Measurements from ENCODE around the gene UFM1.
"Not testable (repeated sequence)": the region's sequence is repeated elsewhere in the genome, so short reads cannot be mapped to it uniquely, and the experiment has no call there.

Gene UFM1

GRCh38 chr13:38366954-38367645 lies 17.4 kb downstream of the UFM1 start:
- DNase-seq: no peak

GRCh38 chr13:38369058-38369457 lies 19.4 kb downstream of the UFM1 start:
- DNase-seq: no peak

GRCh38 chr13:38370096-38370495 lies 20.4 kb downstream of the UFM1 start:
- DNase-seq: not testable (repeated sequence)

- DNase-seq: no peak
Observed at GRCh38 chr13:38372820-38373383, 23.3 kb downstream of the UFM1 start.

GRCh38 chr13:38376546-38376945 lies 26.9 kb downstream of the UFM1 start:
- no peak for DNase-seq

- DNase-seq: no peak
Observed at GRCh38 chr13:38381890-38382289, 32.2 kb downstream of the UFM1 start.

- DNase-seq: no peak
Observed at GRCh38 chr13:38382946-38383345, 33.3 kb downstream of the UFM1 start.

GRCh38 chr13:38384171-38384570 lies 34.5 kb downstream of the UFM1 start:
- DNase-seq: no peak

- no peak for DNase-seq
Observed at GRCh38 chr13:38385153-38385891, 35.7 kb downstream of the UFM1 start.

- no peak for DNase-seq
Observed at GRCh38 chr13:38386421-38386820, 36.8 kb downstream of the UFM1 start.

- no peak for DNase-seq
Observed at GRCh38 chr13:38391341-38391740, 41.7 kb downstream of the UFM1 start.

GRCh38 chr13:38394777-38395496 lies 45.3 kb downstream of the UFM1 start:
- no peak for DNase-seq

GRCh38 chr13:38395497-38395788 lies 45.8 kb downstream of the UFM1 start:
- DNase-seq: no peak

- no peak for DNase-seq
Observed at GRCh38 chr13:38398711-38399493, 49.3 kb downstream of the UFM1 start.

- no peak for DNase-seq
Observed at GRCh38 chr13:38399535-38399934, 49.9 kb downstream of the UFM1 start.

GRCh38 chr13:38401276-38401675 lies 51.6 kb downstream of the UFM1 start:
- DNase-seq: no peak

- DNase-seq: no peak
Observed at GRCh38 chr13:38405216-38405615, 55.6 kb downstream of the UFM1 start.

GRCh38 chr13:38409771-38410170 lies 60.1 kb downstream of the UFM1 start:
- DNase-seq: no peak

- DNase-seq: no peak
Observed at GRCh38 chr13:38412266-38412665, 62.6 kb downstream of the UFM1 start.

Measured in NCI-H1092 (cell line).